NCI-H510A (cell line): ENCODE data around the gene TMEM72.

ENCODE experiments used
- DNase-seq: peaks from one replicate; lab custom pipeline; 2025; lab: John Stamatoyannopoulos, UW

The TMEM72 gene

GRCh38 chr10:44934416-44935200 lies 23.5 kb downstream of the TMEM72 start:
- DNase-seq: no peak

- no peak for DNase-seq
Measured at GRCh38 chr10:44935201-44935965, 24.2 kb downstream of the TMEM72 start.

GRCh38 chr10:44935966-44936295 lies 24.8 kb downstream of the TMEM72 start:
- no peak for DNase-seq

GRCh38 chr10:44936314-44936975 lies 25.3 kb downstream of the TMEM72 start:
- no peak for DNase-seq

GRCh38 chr10:44937196-44938005 lies 26.3 kb downstream of the TMEM72 start:
- no peak for DNase-seq

GRCh38 chr10:44938956-44939355 lies 27.8 kb downstream of the TMEM72 start:
- DNase-seq: no peak

GRCh38 chr10:44939691-44940401 lies 28.7 kb downstream of the TMEM72 start:
- DNase-seq: no peak

GRCh38 chr10:44944354-44944753 lies 33.2 kb downstream of the TMEM72 start:
- no peak for DNase-seq

GRCh38 chr10:44946205-44946604 lies 35.1 kb downstream of the TMEM72 start:
- no peak for DNase-seq

GRCh38 chr10:44947371-44948152 lies 36.4 kb downstream of the TMEM72 start:
- no peak for DNase-seq

- no peak for DNase-seq
Measured at GRCh38 chr10:44948642-44949041, 37.5 kb downstream of the TMEM72 start.

- DNase-seq: no peak
Measured at GRCh38 chr10:44949127-44949802, 38.1 kb downstream of the TMEM72 start.

- DNase-seq: no peak
Measured at GRCh38 chr10:44949915-44950314, 38.8 kb downstream of the TMEM72 start.

GRCh38 chr10:44950326-44951225 lies 39.4 kb downstream of the TMEM72 start:
- DNase-seq: no peak

- no peak for DNase-seq
Measured at GRCh38 chr10:44951576-44952226, 40.6 kb downstream of the TMEM72 start.

GRCh38 chr10:44952779-44953231 lies 41.7 kb downstream of the TMEM72 start:
- DNase-seq: no peak

GRCh38 chr10:44954042-44954441 lies 42.9 kb downstream of the TMEM72 start:
- no peak for DNase-seq

- no peak for DNase-seq
Measured at GRCh38 chr10:44954962-44955361, 43.8 kb downstream of the TMEM72 start.
